Breast epithelium (tissue), 4 donors: Measurements from ENCODE around the gene ETFBKMT. TPM values are rescaled to one million over a fixed set of nuclear protein-coding genes. Genes with fewer than 3 reads are reported as not detected.

ENCODE experiments used
- DNase-seq, 2 donors: peaks; one replicate each; pipeline ENCODE4 v3.0.0-alpha.2; 2019; ENCODE audit warnings: low spot score in 2 of 2
- H3K27ac ChIP-seq, 2 donors: fragments of 200-600 bp; sonication (generic) in 1 of 2; one replicate each; pipeline ENCODE4 v1.5.1; 2016 to 2019; ENCODE audit warnings: mild to moderate bottlenecking in 1 of 2
- H3K27me3 ChIP-seq, 2 donors: fragments of 200-600 bp; sonication (generic) in 1 of 2; one replicate each; pipeline versions ENCODE4 v1.5.1 to v1.6.0; 2017 to 2019; ENCODE audit warnings: control low read depth in 1 of 2, mild to moderate bottlenecking in 1 of 2
- H3K36me3 ChIP-seq: fragments of 200-600 bp; one replicate; pipeline ENCODE4 v1.5.1; 2019
- H3K4me1 ChIP-seq, 2 donors: fragments of 200-600 bp; sonication (generic); one replicate each; pipeline ENCODE4 v1.5.1; 2016 to 2019; ENCODE audit warnings: control low read depth in 1 of 2
- H3K4me3 ChIP-seq, 3 donors: fragments of 200-600 bp; sonication (generic); 1 replicate in 2 of 3; 2 replicates in 1 of 3; pipeline ENCODE4 v1.5.1; 2016 to 2019; ENCODE audit warnings: mild to moderate bottlenecking in 3 of 3, moderate library complexity in 2 of 3
- H3K9me3 ChIP-seq, 2 donors: fragments of 200-600 bp; sonication (generic) in 1 of 2; one replicate each; pipeline ENCODE4 v1.5.1; 2016 to 2019; ENCODE audit warnings: control low read depth in 1 of 2
- POLR2A ChIP-seq: fragments of 450-650 bp; IDR thresholded peaks from one replicate; pipeline ENCODE4 v1.6.1; 2016; ENCODE audit warnings: antibody characterized with exemption, mild to moderate bottlenecking, moderate library complexity
- POLR2AphosphoS5 ChIP-seq, 3 donors: sonication (generic); formaldehyde crosslinking; IDR thresholded peaks; one replicate each; pipeline ENCODE4 v1.6.1; 2017; ENCODE audit warnings: antibody characterized with exemption in 3 of 3
- intact Hi-C: fragments of 100-400 bp; cut with DNase I; formaldehyde crosslinking; loops from one replicate; pipeline ENCODE4 v1.15.1; 2023; ENCODE audit warnings: low total_unique reads
- total RNA-seq, 3 donors: library from RNA; depleted of rRNA; stranded (reverse); fragments of >200 nt; gene quantifications; one replicate each; pipeline ENCODE4 v1.1.0, GENCODE V29; 2016
- TF ChIP-seq, protein P1 (sequence below), 3 donors: fragments of 450-650 bp; IDR thresholded peaks; one replicate each; pipeline ENCODE4 v1.5.1; 2016 to 2017; ENCODE audit warnings: antibody characterized with exemption in 3 of 3, mild to moderate bottlenecking in 3 of 3, moderate library complexity in 3 of 3

Gene ETFBKMT
- total RNA-seq, 3 donors from 2014 or later = 3.0 to 4.9 (median 4.8) TPM

DNA sequence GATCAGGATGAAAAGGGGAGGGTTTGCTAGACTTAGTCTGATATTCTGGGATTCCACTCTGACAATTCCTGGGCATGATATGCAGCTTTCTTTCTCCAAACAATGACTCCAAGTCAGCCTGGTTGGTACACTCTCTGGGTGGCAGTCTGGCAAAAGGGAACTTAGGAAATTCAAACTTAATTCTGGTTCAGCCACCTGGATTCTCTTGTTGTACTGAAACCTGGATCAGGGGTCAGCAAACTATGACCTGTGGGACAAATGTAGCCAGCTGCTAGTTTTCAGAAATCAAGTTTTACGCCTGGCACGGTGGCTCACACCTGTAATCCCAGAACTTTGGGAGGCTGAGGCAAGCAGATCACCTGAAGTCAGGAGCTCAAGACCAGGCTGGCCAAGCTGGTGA lies 63.1 kb downstream of the ETFBKMT start:
- Histone ChIP-seq H3K9me3 (no peaks in the 10 kb centered on the region), H3K4me3 (no peak overlapping the region), H3K27me3 (no peaks in the 10 kb centered on the region), H3K4me1 (no peaks in the 10 kb centered on the region), H3K27ac (peak overlapping the region in 1 of 2 donors; percentile 41), H3K36me3 (no peaks in the 10 kb centered on the region)
- TF ChIP-seq POLR2AphosphoS5 (IDR thresholded peaks at IDR 0.05) (no peak), POLR2A (no peak)
- TF ChIP-seq, protein P1, sequence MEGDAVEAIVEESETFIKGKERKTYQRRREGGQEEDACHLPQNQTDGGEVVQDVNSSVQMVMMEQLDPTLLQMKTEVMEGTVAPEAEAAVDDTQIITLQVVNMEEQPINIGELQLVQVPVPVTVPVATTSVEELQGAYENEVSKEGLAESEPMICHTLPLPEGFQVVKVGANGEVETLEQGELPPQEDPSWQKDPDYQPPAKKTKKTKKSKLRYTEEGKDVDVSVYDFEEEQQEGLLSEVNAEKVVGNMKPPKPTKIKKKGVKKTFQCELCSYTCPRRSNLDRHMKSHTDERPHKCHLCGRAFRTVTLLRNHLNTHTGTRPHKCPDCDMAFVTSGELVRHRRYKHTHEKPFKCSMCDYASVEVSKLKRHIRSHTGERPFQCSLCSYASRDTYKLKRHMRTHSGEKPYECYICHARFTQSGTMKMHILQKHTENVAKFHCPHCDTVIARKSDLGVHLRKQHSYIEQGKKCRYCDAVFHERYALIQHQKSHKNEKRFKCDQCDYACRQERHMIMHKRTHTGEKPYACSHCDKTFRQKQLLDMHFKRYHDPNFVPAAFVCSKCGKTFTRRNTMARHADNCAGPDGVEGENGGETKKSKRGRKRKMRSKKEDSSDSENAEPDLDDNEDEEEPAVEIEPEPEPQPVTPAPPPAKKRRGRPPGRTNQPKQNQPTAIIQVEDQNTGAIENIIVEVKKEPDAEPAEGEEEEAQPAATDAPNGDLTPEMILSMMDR (IDR thresholded peaks at IDR 0.05) = no peak
- no peak for DNase-seq
- intact Hi-C loops = no loop called here

Other genes starting within 250 kb of the ETFBKMT start
- 10 to 100 TPM; 16.0 to 18.7 (median 17.7) TPM for gene DENND5B, start 68.6 kb upstream of the ETFBKMT start, total RNA-seq
- gene AMN1, start 69.3 kb downstream of the ETFBKMT start, total RNA-seq = 10 to 100 TPM; 10.9 to 23.7 (median 16.4) TPM